NCI-H2081 treated with DMSO at 0.1 percent for 48 hours (cell line): ENCODE data around the gene ITGA7.

Experiments used
- DNase-seq: peaks from one replicate; lab custom pipeline; 2025; lab: John Stamatoyannopoulos, UW

The ITGA7 gene

DNA sequence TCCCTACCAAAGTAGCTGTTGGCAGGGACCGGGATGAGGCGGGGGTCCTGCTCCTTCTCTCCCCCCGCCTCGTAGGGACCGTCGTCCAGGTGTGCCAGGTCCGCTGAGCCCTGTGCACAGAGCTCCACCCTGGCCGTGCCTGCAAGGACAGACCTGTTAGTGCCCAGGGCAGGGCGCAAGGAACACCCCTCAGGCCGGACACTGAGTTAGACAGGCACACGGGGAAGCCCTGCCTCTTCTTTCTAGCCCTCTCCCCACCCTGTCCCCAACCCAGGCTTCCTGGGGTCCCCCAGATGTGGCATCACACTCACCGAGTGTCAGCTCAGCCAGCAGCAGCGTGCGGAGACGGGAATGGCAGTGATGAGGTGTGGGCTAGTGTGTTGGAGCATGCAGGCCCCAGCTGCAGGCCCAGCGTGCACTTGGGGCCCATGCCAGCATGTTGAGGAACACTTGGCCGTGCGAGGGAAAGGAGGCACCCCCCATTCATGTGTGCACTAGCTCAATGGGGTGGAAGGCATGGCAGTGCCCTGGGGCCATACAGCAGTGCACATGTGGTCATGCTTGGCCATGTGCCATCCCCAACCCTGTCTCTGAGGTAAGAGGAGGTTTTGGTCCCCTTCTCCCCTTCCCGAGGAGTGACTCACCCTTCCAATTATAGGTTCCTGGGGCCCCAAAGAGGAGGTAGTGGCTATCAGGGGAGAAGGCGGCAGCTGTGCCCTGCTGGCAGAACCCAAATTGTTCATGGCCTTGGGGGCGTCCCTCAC lies 7.3 kb downstream of the ITGA7 start:
- DNase-seq: no peak

DNA sequence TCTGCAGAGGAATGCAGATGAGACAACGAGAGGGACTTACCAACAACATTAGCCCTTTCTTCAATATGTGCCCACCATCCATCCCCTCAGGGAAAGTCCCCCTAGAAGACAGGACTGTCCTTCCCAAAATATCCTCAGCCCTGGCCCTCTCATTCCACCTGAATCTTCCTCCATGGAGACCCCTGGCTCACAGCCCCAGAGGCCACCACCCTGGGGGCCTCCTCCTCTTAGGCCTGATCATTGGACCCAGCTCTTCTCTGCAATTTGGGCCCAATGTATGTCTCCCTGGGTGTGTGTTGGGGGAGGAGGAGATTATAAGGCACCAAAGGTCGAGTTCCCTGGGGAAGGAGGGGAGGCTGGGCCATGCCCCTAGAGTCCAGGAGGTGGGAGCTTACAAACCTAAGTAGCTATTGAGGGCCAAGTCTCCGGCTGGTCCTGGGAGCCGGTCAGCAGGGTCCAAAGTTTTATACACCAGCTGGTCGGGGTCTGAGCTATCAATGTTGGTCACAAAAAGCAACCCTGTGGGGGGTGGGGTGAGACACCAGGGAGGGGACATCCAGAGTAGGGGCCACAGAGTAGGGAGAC lies 8.1 kb downstream of the ITGA7 start:
- no peak for DNase-seq

DNA sequence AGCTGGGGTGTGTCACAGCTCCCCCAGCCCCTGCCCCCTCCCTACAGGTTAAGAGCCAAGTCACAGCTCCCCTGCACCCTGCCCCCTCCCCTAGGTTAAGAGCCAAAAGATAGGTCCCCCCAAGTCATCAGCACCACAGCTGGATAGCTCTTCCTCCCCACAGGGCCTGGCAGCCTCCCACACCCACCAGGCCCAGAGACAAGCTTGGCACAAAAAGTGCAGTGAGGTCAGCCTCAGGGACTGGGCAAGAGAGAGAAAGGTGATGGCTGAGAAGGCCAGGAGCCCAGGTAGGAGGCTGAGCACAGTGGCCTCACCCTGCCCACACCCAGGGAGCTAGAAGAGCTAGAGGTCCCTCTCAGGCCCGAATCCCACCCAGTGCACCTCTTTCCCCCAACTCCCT lies 8.7 kb downstream of the ITGA7 start:
- no peak for DNase-seq

DNA sequence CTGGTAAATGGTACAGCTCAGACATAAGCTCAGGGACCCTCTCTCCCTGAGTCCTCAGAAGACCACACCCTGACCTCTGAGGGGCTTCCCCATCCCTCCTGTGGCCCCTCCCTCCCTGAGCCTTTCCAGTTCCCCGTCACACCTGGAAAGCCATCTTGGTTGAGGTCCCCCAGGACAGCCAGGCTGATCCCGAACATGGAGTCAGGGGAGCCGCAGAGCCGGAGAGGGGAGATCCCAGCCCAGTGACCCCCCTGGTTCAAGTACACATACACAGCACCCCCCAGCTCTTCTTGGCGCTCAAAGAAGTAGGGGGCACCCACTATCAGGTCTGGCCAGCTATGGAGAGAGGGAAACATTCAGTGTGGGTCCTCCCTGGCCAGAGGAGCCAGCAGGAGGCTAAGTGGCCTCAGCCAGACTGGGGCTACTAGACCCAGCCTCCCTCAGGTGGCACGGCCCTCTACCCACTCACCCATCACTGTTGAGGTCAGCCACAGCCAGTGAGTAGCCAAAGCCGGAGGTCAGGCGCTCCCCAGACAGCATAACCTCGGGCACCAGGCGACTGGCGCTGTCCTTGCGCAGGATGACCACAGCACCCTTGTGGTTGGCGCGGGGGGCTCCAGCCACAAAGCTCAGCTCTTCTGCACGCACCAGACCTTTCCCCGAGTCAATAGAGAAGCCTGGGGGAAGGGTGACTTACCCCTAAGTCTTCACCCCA lies 9.3 kb downstream of the ITGA7 start:
- no peak for DNase-seq

DNA sequence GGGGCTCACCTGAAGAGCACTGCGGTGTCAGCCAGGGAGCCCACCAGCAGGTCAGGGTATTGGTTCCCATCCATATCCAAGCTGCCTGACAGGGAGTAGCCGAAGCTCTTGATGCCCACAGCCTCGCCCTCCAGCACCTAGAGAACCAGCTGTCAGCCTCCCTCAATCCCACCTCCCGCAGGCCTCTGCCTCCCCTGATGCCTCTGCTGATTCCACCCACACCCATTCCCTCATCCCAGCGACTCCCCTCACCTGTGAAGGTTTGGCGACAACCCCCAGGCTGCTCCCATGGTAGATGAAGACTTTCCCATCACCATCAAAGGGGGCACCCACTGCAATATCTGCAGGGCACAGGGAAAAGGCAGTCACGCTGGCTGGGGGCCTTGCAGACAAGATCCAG lies 10.0 kb downstream of the ITGA7 start:
- no peak for DNase-seq

DNA sequence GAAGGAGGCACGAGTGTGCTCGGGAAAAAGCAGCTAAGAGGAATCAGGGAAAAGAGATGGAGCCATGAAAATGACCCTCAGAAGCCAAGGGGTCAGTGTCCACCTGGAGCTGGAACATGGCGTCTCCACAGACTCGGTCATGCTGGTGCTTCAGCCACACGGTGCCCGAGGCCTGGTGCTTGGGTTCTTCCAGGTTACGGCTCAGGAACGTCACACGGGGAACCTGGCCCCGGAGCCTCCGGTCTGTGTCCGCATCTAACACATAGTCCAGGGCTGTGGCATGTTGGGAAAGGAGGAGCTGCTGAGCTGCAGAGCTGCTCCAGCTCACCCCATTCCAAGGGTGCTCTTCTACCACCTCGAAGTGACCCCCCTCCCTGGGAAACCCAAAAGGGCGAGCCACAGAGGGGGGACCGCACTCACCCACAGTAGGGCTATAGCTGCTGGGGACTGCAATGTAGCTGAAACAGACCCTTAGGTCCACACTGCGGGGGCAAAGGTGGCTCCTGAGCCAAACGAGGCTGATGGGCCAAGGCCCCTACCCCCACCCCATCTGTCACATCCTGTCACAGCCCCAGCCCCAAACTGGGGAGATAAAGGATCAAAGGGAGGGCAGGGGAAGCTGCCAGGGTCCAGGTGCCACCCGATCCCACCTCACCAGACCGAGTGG lies 10.8 kb downstream of the ITGA7 start:
- no peak for DNase-seq

DNA sequence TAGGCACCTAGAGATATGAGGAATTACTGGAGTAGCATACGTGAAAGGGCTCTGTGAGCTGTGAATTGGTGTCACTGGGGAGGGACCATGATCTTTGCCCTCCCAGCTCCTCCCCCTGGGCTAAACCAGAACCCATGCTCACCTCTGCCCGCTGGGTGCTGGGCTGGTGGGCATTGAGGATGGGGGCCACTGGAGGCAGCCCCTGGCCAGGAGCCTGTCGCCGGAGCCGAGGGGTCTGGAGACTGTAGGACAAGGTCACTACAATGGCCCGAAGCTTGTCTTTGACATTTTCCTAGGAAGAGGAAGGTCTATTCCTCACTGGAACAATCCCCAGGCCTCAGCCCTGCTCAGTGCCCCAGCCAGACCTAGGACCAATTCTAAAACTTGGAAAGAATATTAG lies 11.6 kb downstream of the ITGA7 start:
- no peak for DNase-seq

DNA sequence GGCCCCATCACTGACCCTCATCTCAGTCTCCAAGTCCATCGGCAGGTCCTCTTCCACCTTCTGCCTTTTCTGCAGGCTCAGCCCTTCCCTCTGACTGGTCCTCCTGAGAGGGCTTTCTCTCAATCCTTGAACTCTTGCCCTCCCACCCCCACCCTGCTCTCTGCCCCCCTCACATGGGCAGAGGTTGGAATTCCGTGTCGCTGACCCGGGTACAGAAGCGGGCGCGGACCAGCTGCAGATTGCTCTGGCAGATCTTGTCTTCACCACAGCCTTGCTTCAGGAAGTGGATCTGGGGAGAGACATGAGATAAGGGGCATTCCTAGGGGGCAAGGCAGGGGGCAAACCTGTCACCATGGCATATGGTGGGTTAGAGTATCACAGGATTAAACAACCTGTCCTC lies 12.4 kb downstream of the ITGA7 start:
- no peak for DNase-seq

DNA sequence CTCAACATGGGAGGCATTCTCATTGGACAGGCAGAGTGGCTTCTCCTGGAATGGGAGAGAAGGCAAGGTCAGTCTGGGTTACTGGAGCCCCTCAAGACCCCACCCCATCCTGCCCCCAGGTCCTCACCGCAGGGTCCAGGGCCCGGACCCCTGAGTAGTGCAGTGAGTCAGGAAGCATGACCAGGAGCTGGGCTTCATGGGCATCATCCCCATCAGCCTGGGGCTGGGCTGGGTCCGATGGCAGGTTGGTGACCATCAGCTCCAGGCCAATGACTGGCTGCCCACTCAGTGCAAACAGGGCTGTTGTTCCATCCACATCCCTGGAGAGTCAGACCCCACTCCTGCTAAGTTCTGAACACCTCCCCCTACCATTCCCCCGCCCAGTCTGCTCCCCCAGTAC lies 13.1 kb downstream of the ITGA7 start:
- DNase-seq: no peak

DNA sequence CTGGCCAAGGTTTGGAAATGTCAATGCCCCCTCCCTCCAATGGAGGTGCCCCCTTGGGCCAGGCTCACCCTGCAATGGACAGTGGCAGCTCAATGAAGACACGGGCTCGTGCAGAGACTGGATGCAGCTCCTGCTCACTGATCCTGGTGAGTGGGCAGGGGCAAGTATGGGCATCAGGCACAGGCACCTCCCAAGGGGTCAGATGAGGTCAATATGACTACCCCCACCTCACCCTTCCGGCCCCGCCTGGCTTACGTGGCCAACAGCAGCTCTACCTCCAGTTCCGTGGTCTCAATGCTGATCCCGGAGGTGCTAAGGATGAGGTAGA lies 13.6 kb downstream of the ITGA7 start:
- no peak for DNase-seq

DNA sequence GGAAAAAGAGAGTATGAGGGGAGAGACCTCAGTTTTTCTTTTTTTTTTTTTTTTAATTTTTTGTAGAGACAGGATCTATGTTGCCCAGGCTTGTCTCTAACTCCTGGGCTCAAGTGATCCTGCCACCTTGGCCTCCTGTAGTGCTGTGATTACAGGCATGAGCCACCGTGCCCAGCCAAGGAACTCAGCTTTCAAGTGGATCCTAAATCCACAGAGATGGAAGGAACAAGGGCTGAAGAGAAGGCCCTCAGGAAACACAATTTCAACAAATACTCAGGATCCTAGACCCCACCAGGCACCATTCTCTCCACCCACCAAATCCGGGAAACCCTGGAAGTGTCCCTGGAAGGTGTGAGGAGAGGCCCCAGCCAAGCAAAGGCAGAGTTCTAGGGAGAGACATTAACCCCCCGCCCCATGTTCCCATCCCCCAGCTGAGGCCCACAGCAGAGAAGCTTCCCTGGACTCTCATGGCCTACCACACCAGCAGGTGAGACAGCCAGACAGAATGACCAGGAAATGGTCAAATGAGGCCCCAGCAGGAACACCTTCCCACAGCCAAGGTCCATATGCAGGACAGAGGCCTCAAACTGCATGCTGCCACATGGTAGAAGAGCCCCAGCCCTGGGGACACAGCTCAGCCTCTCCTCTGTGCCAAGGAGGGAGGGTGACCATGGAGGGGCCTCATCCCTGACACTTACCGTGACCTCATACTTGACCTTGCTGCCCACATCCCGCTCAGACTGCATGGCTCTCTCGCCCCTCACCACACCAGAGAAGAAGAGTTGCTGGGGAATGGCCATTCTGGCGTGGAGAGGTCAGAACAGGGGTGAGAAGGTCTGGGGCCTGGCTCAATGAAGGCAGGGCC lies 14.1 kb downstream of the ITGA7 start:
- no peak for DNase-seq

DNA sequence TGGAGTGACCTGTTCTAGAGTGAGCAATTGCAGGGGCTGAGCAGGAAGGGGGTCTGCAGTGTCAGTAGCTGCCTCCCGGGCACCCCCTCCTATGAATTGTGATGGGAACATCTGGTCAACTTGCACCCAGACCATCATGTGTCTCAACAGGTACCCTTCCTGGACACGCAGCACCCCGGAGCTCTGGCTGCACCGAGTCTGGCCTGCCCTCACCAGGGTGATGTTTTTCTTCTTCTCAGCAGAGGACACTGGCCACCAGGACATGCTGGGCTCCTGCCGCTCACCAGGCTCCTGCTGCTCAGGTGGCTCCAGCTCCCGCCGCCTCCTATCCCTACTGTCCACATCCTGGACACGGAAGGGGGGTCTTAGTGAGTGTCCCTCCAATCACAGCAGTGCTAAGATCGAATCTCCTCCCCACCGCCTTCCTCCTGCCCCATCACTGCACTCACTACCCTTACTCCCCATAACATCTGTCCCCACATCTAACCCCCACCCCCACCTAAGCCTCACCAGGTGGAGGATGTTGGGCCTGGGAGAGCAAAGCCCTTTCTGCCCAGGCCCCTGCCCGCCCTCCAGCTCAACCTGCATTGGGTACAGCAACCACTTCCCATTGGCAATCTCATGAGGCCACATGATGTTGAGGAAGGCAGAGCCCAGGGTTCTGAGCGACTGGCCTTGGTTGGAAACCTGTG lies 14.9 kb downstream of the ITGA7 start:
- DNase-seq: no peak

DNA sequence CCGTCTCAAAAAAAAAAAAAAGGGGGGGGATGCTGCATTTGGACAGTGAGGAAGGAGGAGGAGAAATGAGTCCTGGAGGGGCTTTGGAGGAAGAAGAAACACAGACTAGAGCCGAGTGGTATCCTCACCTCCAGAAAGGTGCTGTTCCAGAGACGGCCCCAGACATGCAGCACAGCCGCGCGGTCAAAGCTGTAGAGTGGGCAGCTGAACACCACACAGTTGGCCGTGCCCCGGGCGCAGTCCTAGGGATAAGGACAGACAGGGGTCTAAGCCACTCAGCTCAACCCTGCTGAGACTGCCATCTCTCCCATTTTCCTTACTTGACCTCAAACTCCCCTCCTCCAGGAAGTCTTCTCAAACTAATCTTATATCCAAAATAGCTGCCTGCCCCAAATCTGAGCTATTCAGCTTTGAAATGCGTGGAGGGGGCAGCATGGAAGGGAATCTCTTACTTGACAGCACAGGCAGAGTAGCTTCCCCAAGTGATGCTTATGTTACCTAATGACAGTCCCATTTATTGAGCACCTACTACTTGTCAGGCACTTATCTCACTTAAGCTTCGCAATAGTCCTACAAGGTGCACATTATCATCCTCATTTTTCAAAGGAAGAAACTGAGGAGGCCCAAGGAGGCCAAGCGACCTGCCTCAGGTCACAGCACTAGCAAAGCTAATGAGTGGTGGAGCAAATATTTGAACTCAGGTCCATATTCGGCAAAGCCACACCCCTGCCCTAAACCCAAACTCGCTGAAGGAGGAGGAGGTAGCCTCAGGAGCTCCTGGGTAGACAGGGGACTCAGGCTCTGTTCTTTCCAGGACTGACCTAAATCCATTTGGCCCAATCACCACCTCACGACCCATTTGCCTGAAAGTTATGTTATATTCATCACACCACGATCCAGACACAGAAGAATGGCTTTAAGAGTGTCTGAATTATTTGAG lies 18.7 kb downstream of the ITGA7 start:
- DNase-seq: no peak

DNA sequence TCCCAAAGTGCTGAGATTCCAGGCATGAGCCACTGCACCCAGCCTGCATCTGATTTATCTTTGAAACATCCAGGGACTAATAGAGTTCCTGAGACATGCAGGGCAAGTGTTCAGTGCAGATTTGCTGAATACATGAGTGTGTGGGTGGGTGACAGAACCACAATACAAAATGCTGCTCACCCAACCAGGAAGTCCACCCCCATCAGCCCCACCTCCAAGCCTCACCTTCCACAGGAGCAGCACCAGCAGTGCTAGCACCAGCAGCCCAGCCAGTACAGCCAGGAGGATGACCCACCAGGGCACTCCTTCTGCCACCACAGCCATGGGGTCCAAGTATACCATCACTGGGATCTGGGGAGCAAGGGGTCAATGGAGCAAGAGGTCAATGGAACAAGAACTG lies 20.0 kb downstream of the ITGA7 start:
- no peak for DNase-seq

DNA sequence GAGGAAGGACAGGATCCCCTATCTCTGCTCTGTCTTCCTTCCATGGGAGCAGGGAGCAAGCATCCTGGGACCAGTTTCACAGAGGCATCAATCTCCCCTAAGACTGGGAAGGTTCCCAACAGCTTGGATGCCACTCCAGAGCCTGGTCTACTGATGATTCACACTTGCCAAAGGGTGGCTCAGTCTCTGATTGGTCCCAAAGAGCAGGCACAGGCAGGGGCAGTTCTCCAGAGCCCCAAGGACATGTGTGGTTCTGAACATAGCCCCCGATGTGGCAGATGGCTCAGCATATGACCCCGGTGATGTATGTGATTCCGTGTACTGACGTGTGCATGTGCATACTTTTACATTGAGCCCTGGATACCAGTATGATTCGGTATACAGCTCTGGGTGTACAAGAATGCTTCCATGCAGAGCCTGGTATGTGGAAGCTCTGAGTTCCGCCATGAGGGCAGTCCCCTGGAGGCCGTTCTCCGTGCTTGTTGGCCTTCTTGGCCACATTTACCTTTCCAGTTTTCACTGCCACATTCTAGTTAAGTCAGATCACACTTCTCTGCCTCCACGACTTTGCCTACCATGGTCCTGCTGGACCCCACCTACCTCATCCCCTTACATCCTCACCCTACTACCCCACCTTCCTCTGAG lies 21.2 kb downstream of the ITGA7 start:
- no peak for DNase-seq

DNA sequence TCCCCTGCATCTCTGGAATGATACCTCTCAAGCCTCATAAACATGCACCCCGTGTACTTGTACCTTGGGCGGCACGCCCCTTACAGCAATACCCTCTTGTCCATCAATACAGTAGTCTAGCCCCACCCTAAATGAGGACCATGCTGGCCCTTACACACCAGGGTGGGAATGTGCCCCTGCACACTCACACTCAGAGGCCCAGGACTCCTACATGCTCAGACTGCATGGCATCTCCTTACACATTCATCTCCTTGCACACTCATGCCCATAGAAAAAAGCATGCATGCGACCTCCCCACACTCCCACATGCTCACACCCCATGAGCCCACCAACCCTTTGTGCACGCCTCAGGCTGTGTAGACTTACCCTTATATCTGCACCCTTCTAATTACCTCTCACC lies 22.0 kb downstream of the ITGA7 start:
- DNase-seq: no peak

DNA sequence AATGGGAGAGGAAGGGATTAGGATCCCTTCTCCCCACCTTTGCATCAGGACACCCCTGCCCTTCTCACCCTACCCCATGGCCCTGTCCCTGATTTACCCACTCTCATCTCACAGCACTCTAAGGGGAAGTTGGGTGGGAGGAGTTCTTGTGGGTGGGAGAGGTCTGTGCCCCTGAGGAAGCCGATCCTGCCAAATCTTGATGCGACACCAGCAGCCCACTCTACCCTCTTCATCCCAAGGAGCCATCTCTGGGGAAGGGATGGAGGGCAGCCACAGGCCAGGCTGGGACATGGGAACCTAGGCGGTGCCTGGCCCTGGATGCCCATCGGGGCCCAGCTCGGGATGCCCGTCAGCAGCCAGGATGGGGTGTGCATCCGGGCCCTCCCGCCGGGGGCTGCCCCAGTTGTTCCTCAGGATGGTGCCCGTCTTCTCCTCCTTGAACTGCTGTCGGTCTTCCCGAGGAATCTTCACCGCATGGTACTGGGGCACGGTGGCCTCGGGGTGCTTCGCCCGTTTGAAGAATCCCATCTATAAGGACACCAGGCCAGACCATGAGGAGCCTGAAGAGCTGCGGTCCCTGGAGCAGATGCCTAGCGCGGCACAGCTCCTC lies 22.8 kb downstream of the ITGA7 start:
- no peak for DNase-seq

DNA sequence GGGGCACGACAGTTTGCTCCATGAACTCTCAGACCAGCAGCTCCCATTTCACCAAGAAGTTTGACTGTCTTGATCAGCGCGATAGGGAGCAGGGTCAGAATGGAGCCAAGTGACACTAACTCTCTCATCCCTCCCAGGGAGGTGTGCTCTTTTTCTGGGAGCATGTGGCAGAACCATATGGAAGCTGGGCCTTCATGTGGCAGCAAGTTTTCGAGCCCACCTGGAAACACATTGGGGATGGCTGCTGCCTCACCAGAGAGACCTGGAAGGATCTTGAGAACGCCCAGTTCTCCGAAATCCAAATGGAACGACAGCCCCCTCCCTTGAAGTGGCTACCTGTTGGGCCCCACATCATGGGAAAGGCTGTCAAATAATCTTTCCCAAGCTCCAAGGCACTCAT lies 24.0 kb downstream of the ITGA7 start:
- DNase-seq: no peak

DNA sequence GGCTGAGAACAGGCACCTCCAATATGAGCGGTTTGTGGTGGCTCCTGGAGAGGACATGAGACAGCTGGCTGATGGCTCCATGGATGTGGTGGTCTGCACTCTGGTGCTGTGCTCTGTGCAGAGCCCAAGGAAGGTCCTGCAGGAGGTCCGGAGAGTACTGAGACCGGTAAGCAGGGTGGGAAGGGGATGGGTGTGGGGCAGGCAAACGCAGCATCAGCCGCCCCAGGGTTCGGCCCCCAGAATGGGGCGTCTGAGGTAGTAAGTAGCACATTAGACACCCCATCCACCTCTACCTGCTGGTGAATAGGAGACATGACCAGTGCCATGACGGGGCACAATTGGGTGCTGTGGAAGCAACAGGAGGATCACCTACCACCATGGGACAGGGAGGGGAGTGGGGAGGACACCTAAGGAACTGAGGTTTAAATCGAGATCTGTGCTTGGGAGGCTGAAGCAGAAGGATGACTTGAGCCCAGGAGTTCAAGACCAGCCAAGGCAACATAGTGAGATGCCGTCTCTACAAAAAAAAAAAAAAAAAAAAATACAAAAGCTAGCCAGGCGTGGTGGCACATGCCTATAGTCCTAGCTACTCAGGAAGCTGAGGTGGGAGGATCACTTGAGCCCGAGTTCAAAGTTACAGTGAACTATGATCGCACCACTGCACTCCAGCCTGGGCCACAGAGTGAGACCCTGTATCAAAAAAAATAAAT lies 25.5 kb downstream of the ITGA7 start:
- DNase-seq: no peak
